Measurements from ENCODE around the gene MT1A.
A peak's percentile ranks its signal among the peaks of the same experiment; 100 is the strongest.

MT1A gene

GRCh38 chr16:56681939-56682702 is 43.7 kb downstream of the MT1A start, which contains the start of gene MT1X:
Gene MT1X, plus strand, starts transcription at chr16:56682470. Its CDS starts 71 bp downstream, at chr16:56682541.
- TF ChIP-seq ZNF274 (IDR thresholded peaks at IDR 0.05; ENCODE audit: low read depth, low read length) = no peak
- H3K4me3 ChIP-seq (ENCODE audit: low read length) = peak within 1 kb of the TSS; percentile 70; the same call in 1 of the 2 replicates

- no peak for TF ChIP-seq ZNF274 (IDR thresholded peaks at IDR 0.05; ENCODE audit: low read depth, low read length)
- peak overlapping the region; percentile 70; the same call in 1 of the 2 replicates for H3K4me3 ChIP-seq (ENCODE audit: low read length)
Observed at GRCh38 chr16:56682703-56683397, 44.4 kb downstream of the MT1A start.

- H3K4me3 ChIP-seq (ENCODE audit: low read length) = no peak overlapping the region; the same call in 1 of the 2 replicates
- no peak for TF ChIP-seq ZNF274 (IDR thresholded peaks at IDR 0.05; ENCODE audit: low read depth, low read length)
Observed at GRCh38 chr16:56683424-56684172, 45.1 kb downstream of the MT1A start.

GRCh38 chr16:56684256-56684925 is 45.9 kb downstream of the MT1A start:
- no peak for TF ChIP-seq ZNF274 (IDR thresholded peaks at IDR 0.05; ENCODE audit: low read depth, low read length)

GRCh38 chr16:56684926-56685590 is 46.6 kb downstream of the MT1A start:
- no peak for TF ChIP-seq ZNF274 (IDR thresholded peaks at IDR 0.05; ENCODE audit: low read depth, low read length)
- H3K4me3 ChIP-seq (ENCODE audit: low read length) = no peak overlapping the region

More at GRCh38 chr16:56684256-56684925, 45.9 kb downstream of the MT1A start:
- H3K4me3 ChIP-seq (ENCODE audit: low read length) = no peak overlapping the region

- H3K4me3 ChIP-seq (ENCODE audit: low read length) = no peak overlapping the region
- no peak for TF ChIP-seq ZNF274 (IDR thresholded peaks at IDR 0.05; ENCODE audit: low read depth, low read length)
Observed at GRCh38 chr16:56686758-56687157, 48.3 kb downstream of the MT1A start.

GRCh38 chr16:56688762-56689161 is 50.3 kb downstream of the MT1A start:
- no peak overlapping the region for H3K4me3 ChIP-seq (ENCODE audit: low read length)
- no peak for TF ChIP-seq ZNF274 (IDR thresholded peaks at IDR 0.05; ENCODE audit: low read depth, low read length)

- H3K4me3 ChIP-seq (ENCODE audit: low read length) = no peak overlapping the region
Observed at GRCh38 chr16:56689171-56689570, 50.7 kb downstream of the MT1A start.

More at GRCh38 chr16:56689171-56689570, 50.7 kb downstream of the MT1A start:
- no peak for TF ChIP-seq ZNF274 (IDR thresholded peaks at IDR 0.05; ENCODE audit: low read depth, low read length)

Measured in GM08714 (cell line).